Kidney (tissue), 14 donors: Measurements from ENCODE around the gene TMTC1. TPM values are rescaled to one million over a fixed set of nuclear protein-coding genes. Genes with fewer than 3 reads are reported as not detected.

Experiments used
- DNase-seq, 5 donors: peaks; one replicate each; pipeline ENCODE4 v3.0.0-alpha.2; 2013 to 2020
- FAIRE-seq: peaks from 2 replicates; lab custom pipeline; 2012; peaks lifted over from hg19 to GRCh38; lab: Jason Lieb, UNC
- H3K27ac ChIP-seq, 2 donors: one replicate each; pipeline ENCODE4 v1.7.0; 2013; ENCODE audit warnings: low read depth in 2 of 2, low read length in 2 of 2, inconsistent platforms in 1 of 2
- H3K27me3 ChIP-seq: one replicate; pipeline ENCODE4 v1.7.1; 2013; ENCODE audit warnings: low read length, inconsistent platforms; ENCODE audit not compliant: control insufficient read depth, insufficient read depth
- H3K36me3 ChIP-seq, 3 donors: one replicate each; pipeline versions ENCODE4 v1.7.0 to v1.7.1; 2013; ENCODE audit warnings: low read length in 3 of 3, control low read depth in 1 of 3, inconsistent platforms in 1 of 3; ENCODE audit not compliant: insufficient read depth in 3 of 3, control insufficient read depth in 2 of 3
- H3K4me1 ChIP-seq, 3 donors: one replicate each; pipeline versions ENCODE4 v1.7.0 to v1.7.1; 2013; ENCODE audit warnings: low read length in 3 of 3, inconsistent platforms in 1 of 3, low read depth in 1 of 3; ENCODE audit not compliant: control insufficient read depth in 2 of 3, insufficient read depth in 2 of 3
- H3K4me3 ChIP-seq, 3 donors: one replicate each; pipeline versions ENCODE4 v1.7.0 to v1.8.1; 2013; ENCODE audit warnings: low read length in 3 of 3, control low read depth in 1 of 3, inconsistent platforms in 1 of 3
- H3K9ac ChIP-seq, 3 donors: one replicate each; pipeline versions ENCODE4 v1.7.0 to v1.7.1; 2013; ENCODE audit warnings: low read length in 3 of 3, control low read depth in 1 of 3, inconsistent platforms in 1 of 3
- H3K9me3 ChIP-seq, 3 donors: one replicate each; pipeline versions ENCODE4 v1.7.0 to v1.7.1; 2013; ENCODE audit warnings: low read length in 3 of 3, control low read depth in 1 of 3, inconsistent platforms in 1 of 3; ENCODE audit not compliant: control insufficient read depth in 2 of 3, insufficient read depth in 1 of 3
- intact Hi-C: fragments of 100-400 bp; cut with DNase I; formaldehyde crosslinking; loops from one replicate; pipeline ENCODE4 v1.11.1; 2022
- polyA plus RNA-seq: library from polyadenylated mRNA; stranded (reverse); fragments of 350-450 nt; fragmentation: Illumina TruSeq; extraction: RNeasy Lipid Tissue Mini Kit (QIAGEN cat#74804); gene quantifications from one replicate; pipeline ENCODE4 v1.2.3, GENCODE V29; 2014; ENCODE audit warnings: low read depth, low replicate concordance; ENCODE audit not compliant: insufficient read depth
- total RNA-seq: library from RNA; stranded (reverse); fragmentation: NEBNext Ultra II Directional; extraction: Animal tissue kit (Norgen Biotek cat#: 25700); gene quantifications from one replicate; pipeline ENCODE4 v1.2.1, GENCODE V29; 2021
- TF ChIP-seq, protein P1 (sequence below): IDR thresholded peaks from 3 replicates; pipeline ENCODE4 v1.5.1; 2012; ENCODE audit warnings: mild to moderate bottlenecking, moderate library complexity, borderline replicate concordance; ENCODE audit not compliant: insufficient read depth; ENCODE audit errors: extremely low read depth
- donor health status: control.
- donor health status: control.
- donor health status: control.
- donor health status: control.
- donor health status: control.
- donor health status: DM: yes; HTN: yes; CAD: no.
- donor health status: Normal renal cell carcinoma (clear cell type).

TMTC1 gene
- total and polyA plus RNA-seq, 2 donors from 2014 or later: 10.9 to 58.8 TPM

DNA sequence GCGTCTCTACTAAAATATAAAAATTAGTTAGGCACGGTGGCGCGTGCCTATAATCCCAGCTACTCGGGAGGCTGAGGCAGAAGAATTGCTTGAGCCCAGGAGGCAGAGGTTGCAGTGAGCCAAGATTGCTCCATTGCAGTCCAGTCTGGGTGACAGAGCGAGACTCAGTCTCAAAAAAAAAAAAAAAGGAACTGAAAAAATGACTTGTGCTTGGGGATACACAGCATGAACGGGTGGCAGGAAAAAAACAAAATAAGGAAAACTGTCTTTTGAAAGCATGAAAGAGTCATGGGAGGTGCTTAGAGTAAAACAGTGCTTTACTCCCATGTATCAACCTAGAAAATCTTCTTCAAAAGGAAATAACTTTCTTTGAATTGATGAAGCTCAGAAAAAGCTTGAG, 80.8 kb downstream of the TMTC1 start:
- FAIRE-seq: no peak
- Histone ChIP-seq H3K9me3 (no peaks in the 10 kb centered on the region), H3K4me1 (peaks cover 0 to 4% (median 0%) of the 10 kb centered on the region in 3 donors), H3K27ac (no peak overlapping the region), H3K9ac (no peak overlapping the region), H3K36me3 (no peaks in the 10 kb centered on the region), H3K4me3 (no peak overlapping the region), H3K27me3 (no peaks in the 10 kb centered on the region)
- intact Hi-C loops: no loop called here
- TF ChIP-seq, protein P1, sequence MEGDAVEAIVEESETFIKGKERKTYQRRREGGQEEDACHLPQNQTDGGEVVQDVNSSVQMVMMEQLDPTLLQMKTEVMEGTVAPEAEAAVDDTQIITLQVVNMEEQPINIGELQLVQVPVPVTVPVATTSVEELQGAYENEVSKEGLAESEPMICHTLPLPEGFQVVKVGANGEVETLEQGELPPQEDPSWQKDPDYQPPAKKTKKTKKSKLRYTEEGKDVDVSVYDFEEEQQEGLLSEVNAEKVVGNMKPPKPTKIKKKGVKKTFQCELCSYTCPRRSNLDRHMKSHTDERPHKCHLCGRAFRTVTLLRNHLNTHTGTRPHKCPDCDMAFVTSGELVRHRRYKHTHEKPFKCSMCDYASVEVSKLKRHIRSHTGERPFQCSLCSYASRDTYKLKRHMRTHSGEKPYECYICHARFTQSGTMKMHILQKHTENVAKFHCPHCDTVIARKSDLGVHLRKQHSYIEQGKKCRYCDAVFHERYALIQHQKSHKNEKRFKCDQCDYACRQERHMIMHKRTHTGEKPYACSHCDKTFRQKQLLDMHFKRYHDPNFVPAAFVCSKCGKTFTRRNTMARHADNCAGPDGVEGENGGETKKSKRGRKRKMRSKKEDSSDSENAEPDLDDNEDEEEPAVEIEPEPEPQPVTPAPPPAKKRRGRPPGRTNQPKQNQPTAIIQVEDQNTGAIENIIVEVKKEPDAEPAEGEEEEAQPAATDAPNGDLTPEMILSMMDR: no peak
- DNase-seq: no peak

DNA sequence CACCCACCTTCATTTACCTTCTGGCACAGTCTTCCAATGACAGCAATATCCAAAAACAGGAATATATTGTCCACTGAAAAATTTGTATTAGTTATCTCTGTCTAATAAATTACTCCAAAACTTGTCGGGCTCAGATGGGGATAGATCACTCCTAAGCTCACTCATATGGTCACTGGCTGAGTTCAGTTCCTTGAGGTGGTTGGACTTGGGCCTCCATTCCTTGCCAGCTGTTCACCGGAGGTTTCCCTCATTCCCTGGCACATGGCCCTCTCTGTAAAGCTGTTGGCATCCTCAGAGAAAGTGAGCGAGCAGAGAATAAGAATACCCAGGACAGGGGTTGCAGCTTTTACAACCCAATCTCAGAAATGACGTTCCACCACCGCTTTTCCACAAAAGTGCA, 81.5 kb downstream of the TMTC1 start:
- DNase-seq: no peak
- H3K27ac ChIP-seq: no peak overlapping the region
- intact Hi-C loops: no loop called here
- H3K9me3 ChIP-seq: no peaks in the 10 kb centered on the region
- H3K4me3 ChIP-seq: no peak overlapping the region
- peaks cover 0 to 4% (median 0%) of the 10 kb centered on the region in 3 donors for H3K4me1 ChIP-seq
- FAIRE-seq: no peak
- TF ChIP-seq, protein P1: no peak
- H3K27me3 ChIP-seq: no peaks in the 10 kb centered on the region
- H3K36me3 ChIP-seq: no peaks in the 10 kb centered on the region
- H3K9ac ChIP-seq: no peak overlapping the region

DNA sequence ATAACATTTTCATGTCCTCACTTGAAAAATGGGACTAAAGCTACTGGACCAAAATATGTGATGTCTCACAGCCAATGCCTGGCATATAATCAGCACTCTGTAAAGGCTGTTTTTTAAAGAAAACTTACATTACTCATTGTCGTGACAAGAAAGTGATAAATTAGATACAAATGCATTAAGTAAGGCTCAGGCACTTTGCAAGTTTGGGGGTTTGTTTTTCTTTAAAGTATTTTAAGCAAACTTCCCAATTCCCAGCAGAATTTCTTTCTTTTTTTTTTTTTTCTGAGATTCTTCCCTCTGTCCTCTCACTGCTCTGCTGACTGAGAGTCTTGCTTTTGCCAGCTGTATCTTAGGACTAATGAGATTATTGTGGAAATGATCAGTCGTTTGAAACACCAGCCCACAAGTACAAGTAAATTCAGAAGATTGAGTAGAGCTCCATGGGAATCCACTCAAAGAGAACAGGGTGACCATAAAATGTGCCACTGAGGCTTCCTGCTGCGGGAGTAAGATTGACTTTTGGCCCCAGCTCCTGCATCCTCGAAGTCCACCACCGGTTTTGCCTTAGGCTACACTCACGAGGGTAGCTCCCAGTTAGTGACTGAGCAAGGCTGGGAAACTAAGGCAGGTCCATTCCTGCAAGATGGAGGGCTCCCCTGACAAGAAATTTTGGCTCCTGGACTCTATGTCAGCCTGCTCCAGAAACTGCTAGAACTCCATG, 82.8 kb downstream of the TMTC1 start:
- Histone ChIP-seq H3K9ac (no peak overlapping the region), H3K4me1 (peaks cover 0 to 4% (median 0%) of the 10 kb centered on the region in 3 donors), H3K4me3 (no peak overlapping the region), H3K27ac (no peak overlapping the region), H3K9me3 (no peaks in the 10 kb centered on the region), H3K36me3 (no peaks in the 10 kb centered on the region), H3K27me3 (no peaks in the 10 kb centered on the region)
- intact Hi-C loops: no loop called here
- DNase-seq (peak in 2 of 5 donors; percentile 21 to 51), FAIRE-seq (no peak)
- TF ChIP-seq, protein P1: no peak

DNA sequence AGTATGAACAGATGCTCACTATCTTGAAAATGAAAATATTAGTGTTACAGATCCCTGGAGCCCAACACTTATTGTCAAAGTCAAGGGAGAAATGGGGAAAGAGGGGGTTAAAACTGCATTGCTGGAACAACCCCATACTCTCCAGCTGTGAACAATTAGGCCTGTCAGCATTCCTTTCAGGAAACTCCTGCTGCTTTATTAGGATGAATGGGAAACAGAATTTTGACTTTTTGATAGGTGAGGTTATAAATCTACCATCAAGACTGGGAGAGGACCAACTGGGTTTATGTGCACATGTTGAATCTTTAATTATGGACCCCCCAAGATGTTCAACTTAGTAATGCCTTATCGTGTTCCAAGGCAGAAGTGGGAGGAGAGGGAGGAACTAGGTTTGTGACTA, 85.0 kb downstream of the TMTC1 start:
- TF ChIP-seq, protein P1: no peak
- intact Hi-C loops: no loop called here
- H3K27ac ChIP-seq: no peak overlapping the region
- H3K4me3 ChIP-seq: no peak overlapping the region
- H3K27me3 ChIP-seq: no peaks in the 10 kb centered on the region
- DNase-seq (peak in 2 of 5 donors; percentile 57 to 70), FAIRE-seq (no peak)
- no peak overlapping the region for H3K9ac ChIP-seq
- no peaks in the 10 kb centered on the region for H3K36me3 ChIP-seq
- H3K9me3 ChIP-seq: no peaks in the 10 kb centered on the region
- peaks cover 0 to 4% (median 0%) of the 10 kb centered on the region in 3 donors for H3K4me1 ChIP-seq
